ENCODE measurements around the gene SHISA9. TPM values are rescaled to one million over a fixed set of nuclear protein-coding genes. Genes with fewer than 3 reads are reported as not detected.

SHISA9 gene
- total RNA-seq, 1 experiment from 2014 or later = not detected

- no peaks in the 10 kb centered on the region for H4K20me1 ChIP-seq (ENCODE audit: insufficient read depth)
- no TSS peak for BruUV-seq (replicated peaks)
- H3K9me2 ChIP-seq (ENCODE audit: insufficient read depth) = no peaks in the 10 kb centered on the region
- no peak overlapping the region for H3K27ac ChIP-seq (ENCODE audit: low read depth, low read length)
- no peak overlapping the region for H3K4me2 ChIP-seq (ENCODE audit: low read length)
- no peaks in the 10 kb centered on the region for H3K4me1 ChIP-seq (ENCODE audit: control insufficient read depth in 1 of 2, insufficient read depth in 2 of 2, low read length in 2 of 2)
- intact Hi-C loops (cut with micrococcal nuclease) = no loop called here
- ATAC-seq = no peak
- ChIA-PET POLR2A (no interaction called here), RAD21 (ENCODE audit: low non-redundant PET in 1 of 2, low total read pairs in 2 of 2, uncharacterized antibody in 2 of 2, unreplicated experiment in 2 of 2) (no interaction called here), CTCF (no interaction called here)
- TF ChIP-seq SP1 (IDR thresholded peaks at IDR 0.05; ENCODE audit: low read depth) (no peak), YY1 (IDR thresholded peaks at IDR 0.05; ENCODE audit: extremely low read depth, insufficient replicate concordance, low read depth, low read length) (no peak), EGR1 (IDR thresholded peaks at IDR 0.05; ENCODE audit: low read depth) (no peak)
- H3K4me3 ChIP-seq (replicated peaks in 1 of 2; ENCODE audit: low read depth in 1 of 2, low read length in 2 of 2) = no peak overlapping the region
- no peaks in the 10 kb centered on the region for H3K36me3 ChIP-seq (ENCODE audit: control insufficient read depth in 1 of 2, insufficient read depth in 2 of 2, low read length in 2 of 2)
- no peak overlapping the region for H3K9ac ChIP-seq (ENCODE audit: low read length)
- no peak for DNase-seq (ENCODE audit: low read depth, low spot score)
- H3K79me2 ChIP-seq (ENCODE audit: insufficient read depth, low read length) = no peaks in the 10 kb centered on the region
- H2AFZ ChIP-seq (ENCODE audit: low read depth, low read length, poor library complexity, severe bottlenecking) = no peak overlapping the region
- H3K27me3 ChIP-seq (ENCODE audit: insufficient read depth, low read length) = no peaks in the 10 kb centered on the region
- H3K9me3 ChIP-seq (ENCODE audit: control insufficient read depth in 1 of 2, insufficient read depth in 1 of 2, low read depth in 1 of 2, low read length in 2 of 2) = no peaks in the 10 kb centered on the region
These were observed 193.7 kb downstream of the SHISA9 start for GRCh38 chr16:13095061-13095460.

GRCh38 chr16:13098536-13098935, 197.1 kb downstream of the SHISA9 start:
- no peaks in the 10 kb centered on the region for H3K4me1 ChIP-seq (ENCODE audit: control insufficient read depth in 1 of 2, insufficient read depth in 2 of 2, low read length in 2 of 2)
- H3K4me2 ChIP-seq (ENCODE audit: low read length) = no peak overlapping the region
- CTCF ChIA-PET = no interaction called here
- no peak for DNase-seq (ENCODE audit: low read depth, low spot score)
- POLR2A ChIA-PET = no interaction called here
- BruUV-seq (replicated peaks) = no TSS peak
- no peak overlapping the region for H3K9ac ChIP-seq (ENCODE audit: low read length)
- TF ChIP-seq, protein P1, sequence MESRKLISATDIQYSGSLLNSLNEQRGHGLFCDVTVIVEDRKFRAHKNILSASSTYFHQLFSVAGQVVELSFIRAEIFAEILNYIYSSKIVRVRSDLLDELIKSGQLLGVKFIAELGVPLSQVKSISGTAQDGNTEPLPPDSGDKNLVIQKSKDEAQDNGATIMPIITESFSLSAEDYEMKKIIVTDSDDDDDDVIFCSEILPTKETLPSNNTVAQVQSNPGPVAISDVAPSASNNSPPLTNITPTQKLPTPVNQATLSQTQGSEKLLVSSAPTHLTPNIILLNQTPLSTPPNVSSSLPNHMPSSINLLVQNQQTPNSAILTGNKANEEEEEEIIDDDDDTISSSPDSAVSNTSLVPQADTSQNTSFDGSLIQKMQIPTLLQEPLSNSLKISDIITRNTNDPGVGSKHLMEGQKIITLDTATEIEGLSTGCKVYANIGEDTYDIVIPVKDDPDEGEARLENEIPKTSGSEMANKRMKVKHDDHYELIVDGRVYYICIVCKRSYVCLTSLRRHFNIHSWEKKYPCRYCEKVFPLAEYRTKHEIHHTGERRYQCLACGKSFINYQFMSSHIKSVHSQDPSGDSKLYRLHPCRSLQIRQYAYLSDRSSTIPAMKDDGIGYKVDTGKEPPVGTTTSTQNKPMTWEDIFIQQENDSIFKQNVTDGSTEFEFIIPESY (IDR thresholded peaks at IDR 0.05; ENCODE audit: extremely low read depth, insufficient replicate concordance, low read length) = no peak
- TF ChIP-seq POLR2AphosphoS5 (IDR thresholded peaks at IDR 0.05; ENCODE audit: low read depth, low read length) (no peak), ZNF274 (IDR thresholded peaks at IDR 0.05; ENCODE audit: low read depth, low read length) (no peak), YY1 (IDR thresholded peaks at IDR 0.05; ENCODE audit: extremely low read depth, insufficient replicate concordance, low read depth, low read length) (no peak), REST (IDR thresholded peaks at IDR 0.05; ENCODE audit: low read depth) (no peak), EZH2 (IDR thresholded peaks at IDR 0.05) (no peak), RAD21 (IDR thresholded peaks at IDR 0.05; ENCODE audit: low read depth) (no peak)
- intact Hi-C loops (cut with micrococcal nuclease) = no loop called here
- no peak overlapping the region for H2AFZ ChIP-seq (ENCODE audit: low read depth, low read length, poor library complexity, severe bottlenecking)
- H3K27me3 ChIP-seq (ENCODE audit: insufficient read depth, low read length) = no peaks in the 10 kb centered on the region
- H3K79me2 ChIP-seq (ENCODE audit: insufficient read depth, low read length) = no peaks in the 10 kb centered on the region
- RAD21 ChIA-PET (ENCODE audit: low non-redundant PET in 1 of 2, low total read pairs in 2 of 2, uncharacterized antibody in 2 of 2, unreplicated experiment in 2 of 2) = no interaction called here
- no peak for ATAC-seq
- H3K27ac ChIP-seq (ENCODE audit: low read depth, low read length) = no peak overlapping the region
- H3K36me3 ChIP-seq (ENCODE audit: control insufficient read depth in 1 of 2, insufficient read depth in 2 of 2, low read length in 2 of 2) = no peaks in the 10 kb centered on the region
- H3K9me3 ChIP-seq (ENCODE audit: control insufficient read depth in 1 of 2, insufficient read depth in 1 of 2, low read depth in 1 of 2, low read length in 2 of 2) = no peaks in the 10 kb centered on the region
- no peaks in the 10 kb centered on the region for H3K9me2 ChIP-seq (ENCODE audit: insufficient read depth)
- no peaks in the 10 kb centered on the region for H4K20me1 ChIP-seq (ENCODE audit: insufficient read depth)
- H3K4me3 ChIP-seq (replicated peaks in 1 of 2; ENCODE audit: low read depth in 1 of 2, low read length in 2 of 2) = no peak overlapping the region
